GM20000 (cell line): ENCODE results near the gene CDK17.

Experiments
- DNase-seq: peaks from one replicate; pipeline ENCODE4 v3.0.0; 2012; ENCODE audit warnings: low spot score
- CTCF ChIP-seq: IDR thresholded peaks from 2 replicates; pipeline ENCODE4 v1.5.1; 2012; ENCODE audit warnings: mild to moderate bottlenecking, control low read depth; ENCODE audit errors: extremely low read depth, missing control alignments

The CDK17 gene

GRCh38 chr12:96360550-96360949 is 39.7 kb downstream of the CDK17 start:
- no peak for TF ChIP-seq CTCF
- no peak for DNase-seq

GRCh38 chr12:96359328-96359727 is 40.9 kb downstream of the CDK17 start:
- DNase-seq = no peak
- TF ChIP-seq CTCF = no peak

DNA sequence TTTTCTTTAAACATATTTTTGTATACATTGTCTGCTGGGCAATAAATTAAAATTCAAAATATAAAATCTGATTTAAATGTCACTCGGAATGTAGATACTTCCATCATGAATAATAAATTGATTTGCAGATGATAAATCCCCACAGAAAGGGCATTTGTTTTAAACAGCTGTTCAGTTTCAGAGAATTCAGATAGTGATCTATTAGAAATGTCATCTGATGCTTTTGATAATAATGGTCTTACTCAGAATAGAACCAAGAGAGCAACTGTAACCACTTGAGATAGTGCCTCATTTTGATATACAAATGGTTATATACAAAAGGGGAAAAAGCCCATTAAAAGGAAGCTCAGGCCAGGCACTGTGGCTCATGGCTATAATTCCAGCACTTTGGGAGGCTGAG is 43.4 kb downstream of the CDK17 start:
- DNase-seq = no peak
- no peak for TF ChIP-seq CTCF

DNA sequence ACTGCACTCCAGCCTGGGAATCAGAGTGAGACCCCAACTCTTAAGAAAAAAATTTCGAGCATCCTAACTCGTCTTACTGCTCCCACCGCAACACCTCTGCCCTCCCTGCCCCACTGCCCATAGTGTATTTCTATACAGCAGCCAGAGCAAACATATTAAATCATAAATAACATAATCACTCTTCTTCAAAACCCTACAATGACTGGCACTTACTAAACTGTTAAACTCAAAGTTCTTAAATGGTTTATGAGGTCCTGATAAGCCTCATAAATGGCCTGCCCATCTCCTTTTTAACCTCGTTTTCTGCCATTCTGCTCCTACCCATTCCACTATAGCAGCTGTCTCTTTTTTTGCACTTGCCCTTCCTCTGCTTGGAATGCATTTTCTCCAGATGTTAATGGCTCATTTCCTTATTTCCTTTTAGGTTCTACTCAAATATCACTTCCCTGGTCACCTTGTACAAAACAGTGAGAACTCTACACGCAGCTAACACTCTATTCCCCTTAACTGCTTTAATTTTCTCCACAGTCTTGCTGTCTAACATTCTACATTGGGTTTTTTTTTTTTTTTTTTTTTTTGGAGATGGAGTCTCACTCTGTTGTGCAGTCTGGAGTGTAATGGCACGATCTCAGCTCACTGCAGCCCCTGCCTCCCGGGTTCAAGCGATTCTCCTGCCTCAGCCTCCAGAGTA is 45.2 kb downstream of the CDK17 start:
- no peak for DNase-seq
- TF ChIP-seq CTCF = no peak

GRCh38 chr12:96354326-96354725 is 45.9 kb downstream of the CDK17 start:
- no peak for DNase-seq
- no peak for TF ChIP-seq CTCF

- no peak for DNase-seq
- TF ChIP-seq CTCF = no peak
Measured at GRCh38 chr12:96352161-96352835, 47.9 kb downstream of the CDK17 start.

GRCh38 chr12:96350982-96351381 is 49.3 kb downstream of the CDK17 start:
- no peak for TF ChIP-seq CTCF
- no peak for DNase-seq
